Heart left ventricle (tissue), 13 donors: Measurements from ENCODE around the gene LILRA2.
"Not testable (repeated sequence)": the region's sequence is repeated elsewhere in the genome, so short reads cannot be mapped to it uniquely, and the experiment has no call there.

Experiments used
- POLR2A ChIP-seq, 2 donors: fragments of 450-650 bp; IDR thresholded peaks; one replicate each; pipeline ENCODE4 v1.6.1; 2017; ENCODE audit warnings: antibody characterized with exemption in 2 of 2, mild to moderate bottlenecking in 2 of 2, moderate library complexity in 2 of 2
- TF ChIP-seq, protein P1 (sequence below), 12 donors: fragments of 200-600 bp; sonication (generic) in 4 of 12; IDR thresholded peaks; one replicate each; pipeline versions ENCODE4 v1.5.0 to v1.8.0; 2018 to 2022; ENCODE audit warnings: antibody characterized with exemption in 12 of 12, mild to moderate bottlenecking in 5 of 12
- donor health status: ischemic (EF 13 %, LVEDD 7.1; RV severe dilation, severe dysfunction).
- donor health status: DM: no; HTN: yes; CAD: no.
- donor health status: DM: no; HTN: no; CAD: no.
- donor health status: ischemic (EF 25% LVEDD 6.9; RV normal size, moderate dysfunction).
- donor health status: ischemic (EF 25% LVEDD 5.7; RV mildly dilated, moderate dysfunction).
- donor health status: ischemic (EF 35%, LVEDD 5.7; RV mildly dilated, moderate dysfunction).
- donor health status: nonischemic (EF 11% LVEDD 7.7; RV severe dilation, severe dysfunction).
- donor health status: DM: yes; HTN: yes; CAD: no.
- donor health status: PGD.
- donor health status: ischemic (EF 29% LVEDD 5.4; RV normal size, mild dysfunction).
- donor health status: nonischemic (EF 23%, LVEDD 6.1; RV moderate dilation, normal function).

DNA sequence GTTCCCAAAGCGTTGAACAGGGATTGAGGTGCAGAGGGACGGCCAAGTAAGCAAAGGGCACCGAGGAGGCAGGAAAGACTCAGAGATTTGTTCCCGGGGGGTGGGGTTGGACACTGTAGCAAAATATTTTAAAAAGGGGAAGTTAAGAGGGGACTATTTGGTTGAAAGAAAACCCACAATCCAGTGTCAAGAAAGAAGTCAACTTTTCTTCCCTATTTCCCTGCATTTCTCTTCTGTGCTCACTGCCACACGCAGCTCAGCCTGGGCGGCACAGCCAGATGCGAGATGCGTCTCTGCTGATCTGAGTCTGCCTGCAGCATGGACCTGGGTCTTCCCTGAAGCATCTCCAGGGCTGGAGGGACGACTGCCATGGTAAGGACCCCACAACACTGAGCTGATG is 56.7 kb downstream of the LILRA2 start, which contains the start of gene LILRB1:
- not testable (repeated sequence) for TF ChIP-seq POLR2A (IDR thresholded peaks at IDR 0.05)
- TF ChIP-seq, protein P1, sequence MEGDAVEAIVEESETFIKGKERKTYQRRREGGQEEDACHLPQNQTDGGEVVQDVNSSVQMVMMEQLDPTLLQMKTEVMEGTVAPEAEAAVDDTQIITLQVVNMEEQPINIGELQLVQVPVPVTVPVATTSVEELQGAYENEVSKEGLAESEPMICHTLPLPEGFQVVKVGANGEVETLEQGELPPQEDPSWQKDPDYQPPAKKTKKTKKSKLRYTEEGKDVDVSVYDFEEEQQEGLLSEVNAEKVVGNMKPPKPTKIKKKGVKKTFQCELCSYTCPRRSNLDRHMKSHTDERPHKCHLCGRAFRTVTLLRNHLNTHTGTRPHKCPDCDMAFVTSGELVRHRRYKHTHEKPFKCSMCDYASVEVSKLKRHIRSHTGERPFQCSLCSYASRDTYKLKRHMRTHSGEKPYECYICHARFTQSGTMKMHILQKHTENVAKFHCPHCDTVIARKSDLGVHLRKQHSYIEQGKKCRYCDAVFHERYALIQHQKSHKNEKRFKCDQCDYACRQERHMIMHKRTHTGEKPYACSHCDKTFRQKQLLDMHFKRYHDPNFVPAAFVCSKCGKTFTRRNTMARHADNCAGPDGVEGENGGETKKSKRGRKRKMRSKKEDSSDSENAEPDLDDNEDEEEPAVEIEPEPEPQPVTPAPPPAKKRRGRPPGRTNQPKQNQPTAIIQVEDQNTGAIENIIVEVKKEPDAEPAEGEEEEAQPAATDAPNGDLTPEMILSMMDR (IDR thresholded peaks at IDR 0.05): not testable (repeated sequence)
